Osteoblast (primary cell): ENCODE data around the gene TMCC2. TPM values are rescaled to one million over a fixed set of nuclear protein-coding genes. Genes with fewer than 3 reads are reported as not detected.
A peak's percentile ranks its signal among the peaks of the same experiment; 100 is the strongest.

Source experiments
- DNase-seq: peaks from one replicate; pipeline ENCODE4 v3.0.0; 2011; ENCODE audit warnings: low spot score, mixed read lengths; ENCODE audit not compliant: insufficient read length; ENCODE audit errors: missing footprints
- H2AFZ ChIP-seq: 2 replicates; pipeline ENCODE4 v1.6.0; 2011; ENCODE audit warnings: mild to moderate bottlenecking, low read length
- H3K27ac ChIP-seq: 2 replicates; pipeline ENCODE4 v1.5.1; 2011; ENCODE audit warnings: mild to moderate bottlenecking, low read depth, low read length, moderate library complexity
- H3K27me3 ChIP-seq: 2 replicates; pipeline ENCODE4 v1.6.0; 2012; ENCODE audit warnings: mild to moderate bottlenecking, control low read depth, inconsistent platforms, low read length, moderate library complexity; ENCODE audit not compliant: insufficient read depth
- H3K36me3 ChIP-seq: 2 replicates; pipeline ENCODE4 v1.5.1; 2011; ENCODE audit warnings: mild to moderate bottlenecking, low read length, control low read depth, moderate library complexity; ENCODE audit not compliant: insufficient read depth
- H3K4me1 ChIP-seq: 2 replicates; pipeline ENCODE4 v1.5.1; 2011; ENCODE audit warnings: mild to moderate bottlenecking, low read length, control low read depth, moderate library complexity; ENCODE audit not compliant: insufficient read depth
- H3K4me2 ChIP-seq: 2 replicates; pipeline ENCODE4 v1.6.0; 2011; ENCODE audit warnings: mild to moderate bottlenecking, low read length; ENCODE audit not compliant: insufficient read depth
- H3K4me3 ChIP-seq: fragments of 200-600 bp; sonication (generic); 3 replicates; pipeline ENCODE4 v1.5.1; 2012; ENCODE audit warnings: mild to moderate bottlenecking, low read length, inconsistent platforms; ENCODE audit not compliant: insufficient read depth
- H3K79me2 ChIP-seq: 2 replicates; pipeline ENCODE4 v1.6.0; 2012; ENCODE audit warnings: mild to moderate bottlenecking, low read length, control low read depth, inconsistent platforms; ENCODE audit not compliant: insufficient read depth
- H3K9me3 ChIP-seq: 2 replicates; pipeline ENCODE4 v1.5.1; 2011; ENCODE audit warnings: low read depth, low read length, control low read depth
- H4K20me1 ChIP-seq: 2 replicates; pipeline ENCODE4 v1.6.0; 2012; ENCODE audit warnings: mild to moderate bottlenecking, low read length, control low read depth; ENCODE audit not compliant: insufficient read depth
- total RNA-seq: library from RNA; depleted of rRNA; stranded (reverse); fragments of >200 nt; gene quantifications from 2 replicates; pipeline ENCODE4 v1.2.3, GENCODE V29; 2012
- TF ChIP-seq, protein P1 (sequence below): IDR thresholded peaks from 2 replicates; pipeline ENCODE4 v1.5.1; 2011; ENCODE audit warnings: mild to moderate bottlenecking, low read depth, low read length, moderate library complexity; ENCODE audit errors: extremely low read depth

Gene TMCC2
- total RNA-seq, 1 donor = 1.8 TPM

DNA sequence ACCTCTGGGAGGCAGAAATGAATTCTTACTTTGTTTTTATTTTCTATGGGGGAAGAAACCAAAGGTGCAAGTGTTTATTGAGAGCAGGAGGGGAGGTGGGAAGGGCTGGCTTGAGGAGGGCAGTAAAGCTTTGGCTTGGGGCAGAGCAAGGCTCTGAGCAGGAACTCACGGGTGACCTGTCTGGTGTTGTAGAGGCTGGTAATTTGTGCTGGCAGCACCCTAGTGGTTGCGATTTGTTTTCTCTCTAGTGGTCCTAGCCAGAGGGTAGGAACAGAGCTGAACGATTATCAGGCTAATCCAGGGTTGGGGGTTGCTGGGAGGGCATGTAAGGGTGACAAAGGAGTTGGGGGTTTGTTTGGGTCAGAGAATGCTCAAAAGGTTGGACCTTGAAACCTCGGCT is 16.6 kb downstream of the TMCC2 start:
- H3K4me3 ChIP-seq = no peak overlapping the region
- peaks cover under 1% of the 10 kb centered on the region for H3K4me1 ChIP-seq
- H2AFZ ChIP-seq = no peak overlapping the region
- H3K79me2 ChIP-seq = no peaks in the 10 kb centered on the region
- TF ChIP-seq, protein P1, sequence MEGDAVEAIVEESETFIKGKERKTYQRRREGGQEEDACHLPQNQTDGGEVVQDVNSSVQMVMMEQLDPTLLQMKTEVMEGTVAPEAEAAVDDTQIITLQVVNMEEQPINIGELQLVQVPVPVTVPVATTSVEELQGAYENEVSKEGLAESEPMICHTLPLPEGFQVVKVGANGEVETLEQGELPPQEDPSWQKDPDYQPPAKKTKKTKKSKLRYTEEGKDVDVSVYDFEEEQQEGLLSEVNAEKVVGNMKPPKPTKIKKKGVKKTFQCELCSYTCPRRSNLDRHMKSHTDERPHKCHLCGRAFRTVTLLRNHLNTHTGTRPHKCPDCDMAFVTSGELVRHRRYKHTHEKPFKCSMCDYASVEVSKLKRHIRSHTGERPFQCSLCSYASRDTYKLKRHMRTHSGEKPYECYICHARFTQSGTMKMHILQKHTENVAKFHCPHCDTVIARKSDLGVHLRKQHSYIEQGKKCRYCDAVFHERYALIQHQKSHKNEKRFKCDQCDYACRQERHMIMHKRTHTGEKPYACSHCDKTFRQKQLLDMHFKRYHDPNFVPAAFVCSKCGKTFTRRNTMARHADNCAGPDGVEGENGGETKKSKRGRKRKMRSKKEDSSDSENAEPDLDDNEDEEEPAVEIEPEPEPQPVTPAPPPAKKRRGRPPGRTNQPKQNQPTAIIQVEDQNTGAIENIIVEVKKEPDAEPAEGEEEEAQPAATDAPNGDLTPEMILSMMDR = no peak
- DNase-seq = peak; percentile 47
- no peak overlapping the region for H3K4me2 ChIP-seq
- H4K20me1 ChIP-seq = no peaks in the 10 kb centered on the region
- H3K36me3 ChIP-seq = no peaks in the 10 kb centered on the region
- no peaks in the 10 kb centered on the region for H3K9me3 ChIP-seq
- H3K27me3 ChIP-seq = no peaks in the 10 kb centered on the region
- H3K27ac ChIP-seq = no peak overlapping the region

DNA sequence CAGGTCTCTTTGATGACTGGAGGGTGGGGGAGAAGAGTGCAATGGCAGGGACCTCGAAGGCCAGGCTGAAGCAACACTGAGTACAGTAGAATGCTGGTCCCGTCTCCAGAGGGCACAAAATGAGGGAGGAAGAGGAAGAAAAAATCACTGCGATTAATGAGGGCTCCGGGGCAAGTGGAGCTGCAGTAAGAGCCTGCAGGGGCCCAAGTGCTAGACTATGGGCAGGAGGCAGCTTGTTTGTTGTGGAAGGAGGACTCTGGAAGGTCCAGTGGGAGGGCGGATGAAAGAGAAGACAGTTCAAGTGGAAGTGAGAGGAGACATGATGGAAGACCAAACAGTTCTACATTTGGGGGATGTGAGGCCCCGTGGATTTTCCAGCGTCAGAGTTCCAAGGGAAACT is 17.4 kb downstream of the TMCC2 start:
- Histone ChIP-seq H3K4me3 (no peak overlapping the region), H2AFZ (no peak overlapping the region), H3K79me2 (no peaks in the 10 kb centered on the region), H4K20me1 (no peaks in the 10 kb centered on the region), H3K36me3 (no peaks in the 10 kb centered on the region), H3K27me3 (no peaks in the 10 kb centered on the region), H3K4me1 (peaks cover 3% of the 10 kb centered on the region), H3K4me2 (no peak overlapping the region), H3K27ac (no peak overlapping the region), H3K9me3 (no peaks in the 10 kb centered on the region)
- peak; percentile 48 for DNase-seq
- TF ChIP-seq, protein P1 = no peak

DNA sequence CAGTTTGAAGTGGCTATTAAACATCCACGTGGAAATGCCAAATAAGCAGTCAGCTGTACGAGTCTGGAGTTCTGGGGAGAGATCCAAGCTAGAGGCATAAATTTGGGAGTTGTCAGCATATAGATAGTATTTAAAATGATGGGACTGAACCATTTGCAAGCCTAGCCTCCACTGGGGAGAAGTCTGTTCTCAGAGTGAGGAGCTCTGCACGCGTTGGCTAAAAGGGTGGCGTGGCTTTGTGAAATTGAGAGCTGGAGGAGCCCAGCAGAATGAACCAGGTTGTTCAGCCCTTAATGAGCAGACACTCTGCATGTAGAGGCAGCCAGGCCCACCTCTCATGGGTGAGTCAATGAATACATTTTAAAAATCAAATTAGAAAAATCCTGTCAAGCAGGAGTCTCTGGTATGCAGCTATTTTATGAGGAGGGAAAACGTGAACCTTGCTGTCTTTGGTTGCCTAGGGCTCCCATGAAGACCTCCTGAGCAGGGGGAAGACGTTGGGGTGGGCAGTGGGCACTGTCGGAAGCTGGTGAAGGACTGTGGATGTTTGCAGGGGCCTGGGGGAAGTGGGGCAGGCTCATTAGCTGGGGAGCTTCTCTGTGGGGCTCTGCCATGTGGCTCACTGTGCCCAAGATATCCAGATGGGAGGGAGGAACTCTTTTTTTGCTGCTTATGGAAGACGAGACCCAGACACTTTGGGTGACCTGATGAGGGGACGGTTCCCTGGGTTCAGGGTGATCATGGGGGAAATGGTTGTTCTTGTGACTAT is 18.8 kb downstream of the TMCC2 start:
- Histone ChIP-seq H3K4me1 (peaks cover 3% of the 10 kb centered on the region), H4K20me1 (no peaks in the 10 kb centered on the region), H3K27me3 (no peaks in the 10 kb centered on the region), H3K36me3 (no peaks in the 10 kb centered on the region), H3K27ac (no peak overlapping the region), H3K4me2 (no peak overlapping the region), H3K79me2 (no peaks in the 10 kb centered on the region), H3K4me3 (no peak overlapping the region), H2AFZ (no peak overlapping the region), H3K9me3 (no peaks in the 10 kb centered on the region)
- peak; percentile 43 for DNase-seq
- TF ChIP-seq, protein P1 = no peak

DNA sequence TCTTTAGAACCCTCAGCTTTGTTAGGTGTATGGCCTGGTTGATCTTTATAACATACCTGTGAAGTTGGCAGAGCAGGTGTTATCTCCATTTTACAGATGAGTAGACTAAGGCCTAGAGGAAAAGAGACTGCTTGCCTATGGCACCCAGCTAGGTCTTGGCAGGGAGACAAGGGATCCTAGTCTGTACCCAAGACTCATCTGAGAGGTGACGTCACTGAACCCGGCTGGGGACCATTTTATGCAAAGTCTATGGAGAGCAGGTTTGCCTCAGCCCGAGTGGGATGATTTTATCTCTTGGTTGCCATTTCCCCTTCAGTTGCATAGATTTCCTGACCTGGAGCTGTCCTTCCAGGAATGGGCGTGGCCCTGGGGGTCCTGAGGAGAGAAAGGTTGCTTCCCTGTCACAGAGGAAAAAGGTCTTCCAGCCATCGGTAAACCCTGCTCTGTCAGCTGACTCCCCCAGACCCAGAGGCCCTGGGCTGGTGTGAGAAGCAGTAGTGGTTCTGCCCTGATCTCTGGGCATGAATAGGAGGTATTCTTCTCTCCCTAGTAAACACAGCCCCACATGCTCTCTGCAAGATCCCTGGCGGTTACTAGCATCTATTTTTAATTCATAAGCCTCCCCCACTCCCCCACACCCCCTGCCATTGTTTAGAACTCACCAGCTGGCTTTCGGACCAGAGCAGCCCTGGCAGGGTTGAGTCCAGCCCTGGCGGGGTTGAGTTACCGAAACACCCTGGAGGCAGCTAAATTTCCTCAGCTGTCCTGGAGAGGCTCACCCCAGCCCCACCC is 19.6 kb downstream of the TMCC2 start:
- no peak overlapping the region for H3K27ac ChIP-seq
- H3K4me3 ChIP-seq = no peak overlapping the region
- no peaks in the 10 kb centered on the region for H3K9me3 ChIP-seq
- TF ChIP-seq, protein P1 = no peak
- DNase-seq = peak; percentile 30
- H3K27me3 ChIP-seq = no peaks in the 10 kb centered on the region
- H3K79me2 ChIP-seq = no peaks in the 10 kb centered on the region
- H3K36me3 ChIP-seq = no peaks in the 10 kb centered on the region
- H3K4me1 ChIP-seq = peaks cover 3% of the 10 kb centered on the region
- H2AFZ ChIP-seq = no peak overlapping the region
- H4K20me1 ChIP-seq = no peaks in the 10 kb centered on the region
- no peak overlapping the region for H3K4me2 ChIP-seq
